ENCODE results near the gene EME1.

The EME1 gene

GRCh38 chr17:50348522-50349242 lies 24.3 kb upstream of the EME1 start:
- no peak for DNase-seq

GRCh38 chr17:50349243-50349600 lies 23.8 kb upstream of the EME1 start:
- no peak for DNase-seq

- no peak for DNase-seq
Measured at GRCh38 chr17:50350733-50351132, 22.3 kb upstream of the EME1 start.

- DNase-seq: no peak
Measured at GRCh38 chr17:50352072-50352692, 20.8 kb upstream of the EME1 start.

GRCh38 chr17:50352693-50353599 lies 20.1 kb upstream of the EME1 start:
- DNase-seq: no peak

GRCh38 chr17:50353600-50354195 lies 19.3 kb upstream of the EME1 start:
- DNase-seq: no peak

- DNase-seq: no peak
Measured at GRCh38 chr17:50354198-50354597, 18.8 kb upstream of the EME1 start.

GRCh38 chr17:50354776-50355175 lies 18.3 kb upstream of the EME1 start:
- DNase-seq: no peak

- no peak for DNase-seq
Measured at GRCh38 chr17:50355336-50355700, 17.7 kb upstream of the EME1 start.

GRCh38 chr17:50355701-50356341 lies 17.2 kb upstream of the EME1 start:
- no peak for DNase-seq

GRCh38 chr17:50356418-50356817 lies 16.6 kb upstream of the EME1 start:
- DNase-seq: no peak

GRCh38 chr17:50356892-50357510 lies 16.0 kb upstream of the EME1 start:
- DNase-seq: no peak

GRCh38 chr17:50358177-50358576 lies 14.9 kb upstream of the EME1 start:
- no peak for DNase-seq

- no peak for DNase-seq
Measured at GRCh38 chr17:50359005-50359699, 13.9 kb upstream of the EME1 start.

GRCh38 chr17:50359998-50360461 lies 13.0 kb upstream of the EME1 start:
- DNase-seq: no peak

- DNase-seq: no peak
Measured at GRCh38 chr17:50360486-50361115, 12.4 kb upstream of the EME1 start.

GRCh38 chr17:50361561-50362480 lies 11.2 kb upstream of the EME1 start:
- peak; percentile 43 to 52 for DNase-seq

GRCh38 chr17:50362661-50363060 lies 10.4 kb upstream of the EME1 start:
- no peak for DNase-seq

- no peak for DNase-seq
Measured at GRCh38 chr17:50363217-50364060, 9.6 kb upstream of the EME1 start.
